Heart left ventricle (tissue), 13 donors: ENCODE measurements around the gene TRIM71.

Experiments used
- CTCF ChIP-seq, 12 donors: fragments of 200-600 bp; sonication (generic) in 4 of 12; IDR thresholded peaks; one replicate each; pipeline versions ENCODE4 v1.5.0 to v1.8.0; 2018 to 2022; ENCODE audit warnings: antibody characterized with exemption in 12 of 12, mild to moderate bottlenecking in 5 of 12
- POLR2A ChIP-seq, 2 donors: fragments of 450-650 bp; IDR thresholded peaks; one replicate each; pipeline ENCODE4 v1.6.1; 2017; ENCODE audit warnings: antibody characterized with exemption in 2 of 2, mild to moderate bottlenecking in 2 of 2, moderate library complexity in 2 of 2
- donor health status: ischemic (EF 13 %, LVEDD 7.1; RV severe dilation, severe dysfunction).
- donor health status: DM: no; HTN: yes; CAD: no.
- donor health status: DM: no; HTN: no; CAD: no.
- donor health status: ischemic (EF 25% LVEDD 6.9; RV normal size, moderate dysfunction).
- donor health status: ischemic (EF 25% LVEDD 5.7; RV mildly dilated, moderate dysfunction).
- donor health status: ischemic (EF 35%, LVEDD 5.7; RV mildly dilated, moderate dysfunction).
- donor health status: nonischemic (EF 11% LVEDD 7.7; RV severe dilation, severe dysfunction).
- donor health status: DM: yes; HTN: yes; CAD: no.
- donor health status: PGD.
- donor health status: ischemic (EF 29% LVEDD 5.4; RV normal size, mild dysfunction).
- donor health status: nonischemic (EF 23%, LVEDD 6.1; RV moderate dilation, normal function).

- TF ChIP-seq CTCF (IDR thresholded peaks at IDR 0.05) (no peak), POLR2A (IDR thresholded peaks at IDR 0.05) (no peak)
These were observed 53.5 kb downstream of the TRIM71 start for GRCh38 chr3:32871273-32871672.
